ENCODE results near the gene POLDIP2. TPM values are rescaled to one million over a fixed set of nuclear protein-coding genes. Genes with fewer than 3 reads are reported as not detected.

POLDIP2 gene
- total and polyA plus RNA-seq, 2 of the 13 experiments (the other 11 are each of a cell fraction or from before 2014, with no cell fraction given), result 85.9 to 114 TPM

DNA sequence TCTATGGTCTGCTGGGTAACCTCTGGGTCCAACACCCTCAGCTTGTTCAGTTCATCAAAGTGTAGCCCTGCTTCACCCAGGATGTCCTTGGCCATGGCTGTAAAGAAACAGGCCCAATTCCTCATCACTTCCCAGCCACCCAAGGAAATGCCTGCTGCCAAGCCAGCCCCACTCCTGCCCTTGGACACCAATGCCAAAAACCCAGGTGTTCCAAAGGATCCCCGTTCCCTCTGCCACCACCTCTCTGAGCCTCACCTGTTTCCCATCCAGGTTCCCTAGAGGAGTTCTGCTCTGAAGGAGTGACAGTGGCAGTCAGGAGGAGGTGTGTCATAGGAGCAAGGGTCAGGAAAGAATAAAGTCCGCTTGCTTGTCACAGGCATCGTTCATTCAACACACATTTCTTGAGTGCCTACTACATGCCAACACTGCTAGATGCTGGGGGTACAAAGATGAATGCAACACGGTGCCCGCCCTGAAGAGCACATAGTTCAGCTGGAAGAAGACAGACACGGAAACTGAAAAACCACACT lies 25.4 kb downstream of the POLDIP2 start:
- ATAC-seq, result no peak
- peaks cover 9 to 38% of the 10 kb centered on the region in 2 experiments for H3K36me3 ChIP-seq (replicated peaks in 1 of 2; ENCODE audit: control insufficient read depth in 1 of 2, insufficient read depth in 2 of 2, low read length in 2 of 2)
- 91% methylated on average over 6 of the region's 6 CpGs for WGBS (ENCODE audit: low lambda C conversion rate)
- H3K4me3 ChIP-seq (replicated peaks in 1 of 3; ENCODE audit: insufficient read depth in 1 of 3, low read depth in 2 of 3, low read length in 3 of 3), result no peak overlapping the region
- no peak overlapping the region for H2AFZ ChIP-seq (ENCODE audit: low read length)
- H4K20me1 ChIP-seq (ENCODE audit: insufficient read depth, low read length), result no peaks in the 10 kb centered on the region
- intact Hi-C loops (cut with micrococcal nuclease; ENCODE audit: unreplicated experiment) (no loop called here), in situ Hi-C loops (cut with HindIII; ENCODE audit: extremely low pct_ligation_motif_present, low pct_unique_long_range_greater_than_20kb) (no loop called here)
- no peak overlapping the region for H3K4me2 ChIP-seq (ENCODE audit: low read depth, low read length)
- ChIA-PET CTCF (ENCODE audit: low intra/inter-chr PET ratio, low total read pairs) (no interaction called here), POLR2A (no interaction called here)
- no TSS peak for BruUV-seq (replicated peaks)
- TF ChIP-seq RBM22 (optimal IDR thresholded peaks at IDR 0.05; ENCODE audit: low read length) (peak; percentile 39), ATAD3A (CRISPR knock-in tag; IDR thresholded peaks at IDR 0.05) (no peak)
- no peaks in the 10 kb centered on the region; a peak in 1 of 5 replicates for H3K27me3 ChIP-seq (ENCODE audit: control insufficient read depth in 1 of 2, insufficient read depth in 2 of 2, low read length in 2 of 2)
- no peak for DNase-seq (ENCODE audit: low spot score)
- FAIRE-seq, result no peak
- H3K9me3 ChIP-seq (ENCODE audit: low read length), result no peaks in the 10 kb centered on the region
- H3K9ac ChIP-seq (ENCODE audit: insufficient read depth, low read depth, low read length), result no peak overlapping the region
- H3K79me2 ChIP-seq (ENCODE audit: insufficient read depth, low read length), result peaks cover 42% of the 10 kb centered on the region
- no peak overlapping the region for H3K27ac ChIP-seq (ENCODE audit: extremely low read length, insufficient read depth, low read length)
- H3K4me1 ChIP-seq (ENCODE audit: insufficient read depth, low read length), result peaks cover 49% of the 10 kb centered on the region

DNA sequence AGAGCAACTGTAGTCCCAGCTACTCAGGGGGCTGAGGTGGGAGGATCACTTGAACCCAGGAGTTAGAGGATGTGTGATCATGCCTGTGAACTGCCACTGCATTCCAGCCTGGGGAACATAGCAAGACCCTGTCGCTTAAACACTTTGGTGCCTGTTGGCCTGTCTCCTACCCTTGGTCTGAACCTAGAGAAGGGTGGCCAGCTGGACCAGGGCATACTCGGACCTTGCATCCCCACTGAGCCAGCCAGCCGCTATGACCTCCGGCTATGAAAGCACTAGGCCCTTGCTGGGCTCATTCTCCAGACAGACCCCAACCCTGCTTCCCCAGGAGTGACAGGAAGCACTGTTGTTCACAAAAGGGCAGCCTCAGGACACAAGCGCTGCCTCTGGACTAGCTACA lies 26.7 kb downstream of the POLDIP2 start:
- H3K4me1 ChIP-seq (ENCODE audit: insufficient read depth, low read length), result peaks cover 49% of the 10 kb centered on the region
- CTCF ChIA-PET (ENCODE audit: low intra/inter-chr PET ratio, low total read pairs), result no interaction called here
- no peaks in the 10 kb centered on the region for H3K9me3 ChIP-seq (ENCODE audit: low read length)
- H3K27me3 ChIP-seq (ENCODE audit: control insufficient read depth in 1 of 2, insufficient read depth in 2 of 2, low read length in 2 of 2), result no peaks in the 10 kb centered on the region; a peak in 1 of 5 replicates
- no peaks in the 10 kb centered on the region for H4K20me1 ChIP-seq (ENCODE audit: insufficient read depth, low read length)
- no peak overlapping the region for H3K27ac ChIP-seq (ENCODE audit: extremely low read length, insufficient read depth, low read length)
- BruUV-seq (replicated peaks), result no TSS peak
- H3K4me3 ChIP-seq (replicated peaks in 1 of 3; ENCODE audit: insufficient read depth in 1 of 3, low read depth in 2 of 3, low read length in 3 of 3), result no peak overlapping the region
- no peak overlapping the region for H3K9ac ChIP-seq (ENCODE audit: insufficient read depth, low read depth, low read length)
- in situ Hi-C loops (cut with HindIII; ENCODE audit: extremely low pct_ligation_motif_present, low pct_unique_long_range_greater_than_20kb), result no loop called here
- H3K36me3 ChIP-seq (replicated peaks in 1 of 2; ENCODE audit: control insufficient read depth in 1 of 2, insufficient read depth in 2 of 2, low read length in 2 of 2), result peaks cover 16 to 49% of the 10 kb centered on the region in 2 experiments
- WGBS (ENCODE audit: low lambda C conversion rate), result 100% methylated on average over 5 of the region's 5 CpGs
- no peak overlapping the region for H2AFZ ChIP-seq (ENCODE audit: low read length)
- POLR2A ChIA-PET, result interaction anchor here (1.0 kb wide), 1 partner anchor 11 kb away, joined by 3 read pairs; no protein-coding TSS in a partner anchor
- TF ChIP-seq POLR2AphosphoS5 (IDR thresholded peaks at IDR 0.05; ENCODE audit: low read depth, low read length) (0 out of 2 replicates have a peak, but pooled peaks have one; percentile 31), MEF2D (CRISPR knock-in tag; IDR thresholded peaks at IDR 0.05) (no peak), ZNF761 (CRISPR knock-in tag; conservative IDR thresholded peaks at IDR 0.05) (no peak), POLR2A (IDR thresholded peaks at IDR 0.05; ENCODE audit: insufficient read depth in 1 of 2, low read depth in 2 of 2, low read length in 2 of 2) (0 out of 4 replicates have a peak, but pooled peaks of 1 of the 2 experiments have one; percentile 15), NFE2 (CRISPR knock-in tag; IDR thresholded peaks at IDR 0.05) (no peak), SIX1 (CRISPR knock-in tag; IDR thresholded peaks at IDR 0.05; ENCODE audit: borderline replicate concordance) (no peak), IKZF1 (IDR thresholded peaks at IDR 0.05) (no peak), RFX1 (IDR thresholded peaks at IDR 0.05) (no peak), ZNF343 (CRISPR knock-in tag; IDR thresholded peaks at IDR 0.05) (no peak), ZFX (CRISPR knock-in tag; IDR thresholded peaks at IDR 0.05; ENCODE audit: low read depth) (no peak)
- TF ChIP-seq, protein P1, sequence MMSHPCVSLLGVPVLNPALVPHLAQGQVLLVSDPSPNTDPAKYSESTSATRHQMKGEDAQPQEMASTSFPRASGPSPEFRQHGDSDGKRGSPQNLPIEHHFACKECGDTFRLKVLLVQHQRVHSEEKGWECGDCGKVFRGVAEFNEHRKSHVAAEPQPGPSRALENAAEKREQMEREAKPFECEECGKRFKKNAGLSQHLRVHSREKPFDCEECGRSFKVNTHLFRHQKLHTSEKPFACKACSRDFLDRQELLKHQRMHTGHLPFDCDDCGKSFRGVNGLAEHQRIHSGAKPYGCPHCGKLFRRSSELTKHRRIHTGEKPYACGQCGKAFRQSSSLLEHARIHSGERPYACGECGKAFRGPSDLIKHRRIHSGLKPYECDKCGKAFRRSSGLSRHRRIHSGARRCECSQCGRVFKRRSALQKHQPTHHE (CRISPR knock-in tag; IDR thresholded peaks at IDR 0.05; ENCODE audit: borderline replicate concordance), result no peak
- TF ChIP-seq, protein P2, sequence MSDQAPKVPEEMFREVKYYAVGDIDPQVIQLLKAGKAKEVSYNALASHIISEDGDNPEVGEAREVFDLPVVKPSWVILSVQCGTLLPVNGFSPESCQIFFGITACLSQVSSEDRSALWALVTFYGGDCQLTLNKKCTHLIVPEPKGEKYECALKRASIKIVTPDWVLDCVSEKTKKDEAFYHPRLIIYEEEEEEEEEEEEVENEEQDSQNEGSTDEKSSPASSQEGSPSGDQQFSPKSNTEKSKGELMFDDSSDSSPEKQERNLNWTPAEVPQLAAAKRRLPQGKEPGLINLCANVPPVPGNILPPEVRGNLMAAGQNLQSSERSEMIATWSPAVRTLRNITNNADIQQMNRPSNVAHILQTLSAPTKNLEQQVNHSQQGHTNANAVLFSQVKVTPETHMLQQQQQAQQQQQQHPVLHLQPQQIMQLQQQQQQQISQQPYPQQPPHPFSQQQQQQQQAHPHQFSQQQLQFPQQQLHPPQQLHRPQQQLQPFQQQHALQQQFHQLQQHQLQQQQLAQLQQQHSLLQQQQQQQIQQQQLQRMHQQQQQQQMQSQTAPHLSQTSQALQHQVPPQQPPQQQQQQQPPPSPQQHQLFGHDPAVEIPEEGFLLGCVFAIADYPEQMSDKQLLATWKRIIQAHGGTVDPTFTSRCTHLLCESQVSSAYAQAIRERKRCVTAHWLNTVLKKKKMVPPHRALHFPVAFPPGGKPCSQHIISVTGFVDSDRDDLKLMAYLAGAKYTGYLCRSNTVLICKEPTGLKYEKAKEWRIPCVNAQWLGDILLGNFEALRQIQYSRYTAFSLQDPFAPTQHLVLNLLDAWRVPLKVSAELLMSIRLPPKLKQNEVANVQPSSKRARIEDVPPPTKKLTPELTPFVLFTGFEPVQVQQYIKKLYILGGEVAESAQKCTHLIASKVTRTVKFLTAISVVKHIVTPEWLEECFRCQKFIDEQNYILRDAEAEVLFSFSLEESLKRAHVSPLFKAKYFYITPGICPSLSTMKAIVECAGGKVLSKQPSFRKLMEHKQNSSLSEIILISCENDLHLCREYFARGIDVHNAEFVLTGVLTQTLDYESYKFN (CRISPR knock-in tag; conservative IDR thresholded peaks at IDR 0.05), result no peak
- TF ChIP-seq, protein P3, sequence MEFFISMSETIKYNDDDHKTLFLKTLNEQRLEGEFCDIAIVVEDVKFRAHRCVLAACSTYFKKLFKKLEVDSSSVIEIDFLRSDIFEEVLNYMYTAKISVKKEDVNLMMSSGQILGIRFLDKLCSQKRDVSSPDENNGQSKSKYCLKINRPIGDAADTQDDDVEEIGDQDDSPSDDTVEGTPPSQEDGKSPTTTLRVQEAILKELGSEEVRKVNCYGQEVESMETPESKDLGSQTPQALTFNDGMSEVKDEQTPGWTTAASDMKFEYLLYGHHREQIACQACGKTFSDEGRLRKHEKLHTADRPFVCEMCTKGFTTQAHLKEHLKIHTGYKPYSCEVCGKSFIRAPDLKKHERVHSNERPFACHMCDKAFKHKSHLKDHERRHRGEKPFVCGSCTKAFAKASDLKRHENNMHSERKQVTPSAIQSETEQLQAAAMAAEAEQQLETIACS (CRISPR knock-in tag; IDR thresholded peaks at IDR 0.05), result no peak
- ATAC-seq (no peak), FAIRE-seq (no peak), DNase-seq (ENCODE audit: low spot score) (no peak)
- H3K4me2 ChIP-seq (ENCODE audit: low read depth, low read length), result no peak overlapping the region
- intact Hi-C loops (cut with micrococcal nuclease; ENCODE audit: unreplicated experiment), result no loop called here
- peaks cover 37% of the 10 kb centered on the region for H3K79me2 ChIP-seq (ENCODE audit: insufficient read depth, low read length)
